ENCODE results near the gene CCIN. TPM values are rescaled to one million over a fixed set of nuclear protein-coding genes. Genes with fewer than 3 reads are reported as not detected.
A peak's percentile ranks its signal among the peaks of the same experiment; 100 is the strongest.

CCIN gene
- total RNA-seq, 1 donor from 2014 or later: not detected

GRCh38 chr9:36163786-36164170 lies 5.4 kb upstream of the CCIN start:
- Histone ChIP-seq H3K4me3 (no peak overlapping the region), H3K9me3 (no peaks in the 10 kb centered on the region), H3K4me1 (peaks cover 46% of the 10 kb centered on the region), H3K36me3 (no peaks in the 10 kb centered on the region), H3K27ac (peak overlapping the region; percentile 89), H3K27me3 (no peaks in the 10 kb centered on the region)
- TF ChIP-seq CTCF (IDR thresholded peaks at IDR 0.05) (no peak), POLR2AphosphoS5 (IDR thresholded peaks at IDR 0.05; ENCODE audit: insufficient read depth in 1 of 2, low read depth in 1 of 2) (peak in 1 of 2 donors; percentile 4), POLR2A (IDR thresholded peaks at IDR 0.05) (no peak)
- intact Hi-C loops (cut with DNase I): no loop called here
- no peak for DNase-seq (ENCODE audit: extremely low spot score in 2 of 2)

- no peak for DNase-seq (ENCODE audit: extremely low spot score in 2 of 2)
- H3K27ac ChIP-seq: peak overlapping the region; percentile 89
- no peaks in the 10 kb centered on the region for H3K9me3 ChIP-seq
- TF ChIP-seq POLR2AphosphoS5 (IDR thresholded peaks at IDR 0.05; ENCODE audit: insufficient read depth in 1 of 2, low read depth in 1 of 2): no peak
- TF ChIP-seq CTCF (IDR thresholded peaks at IDR 0.05): no peak
- TF ChIP-seq POLR2A (IDR thresholded peaks at IDR 0.05): no peak
- H3K27me3 ChIP-seq: no peaks in the 10 kb centered on the region
- intact Hi-C loops (cut with DNase I): no loop called here
- peaks cover 46% of the 10 kb centered on the region for H3K4me1 ChIP-seq
- H3K4me3 ChIP-seq: no peak overlapping the region
- H3K36me3 ChIP-seq: no peaks in the 10 kb centered on the region
Observed at GRCh38 chr9:36164372-36164771, 4.8 kb upstream of the CCIN start.

GRCh38 chr9:36164989-36165388 lies 4.2 kb upstream of the CCIN start:
- TF ChIP-seq POLR2A (IDR thresholded peaks at IDR 0.05) (no peak), POLR2AphosphoS5 (IDR thresholded peaks at IDR 0.05; ENCODE audit: insufficient read depth in 1 of 2, low read depth in 1 of 2) (no peak), CTCF (IDR thresholded peaks at IDR 0.05) (no peak)
- H3K27ac ChIP-seq: peak overlapping the region; percentile 89
- intact Hi-C loops (cut with DNase I): no loop called here

GRCh38 chr9:36165826-36166167 lies 3.4 kb upstream of the CCIN start:
- Histone ChIP-seq H3K36me3 (no peaks in the 10 kb centered on the region), H3K27ac (peak overlapping the region; percentile 89), H3K27me3 (no peaks in the 10 kb centered on the region), H3K4me1 (peaks cover 42% of the 10 kb centered on the region), H3K9me3 (no peaks in the 10 kb centered on the region), H3K4me3 (peak overlapping the region; percentile 52)
- intact Hi-C loops (cut with DNase I): loop anchor here (1.0 to 2.0 kb wide), 2 partner anchors 23 to 28 kb away; no protein-coding TSS in a partner anchor
- no peak for TF ChIP-seq CTCF (IDR thresholded peaks at IDR 0.05)
- no peak for TF ChIP-seq POLR2A (IDR thresholded peaks at IDR 0.05)
- TF ChIP-seq POLR2AphosphoS5 (IDR thresholded peaks at IDR 0.05; ENCODE audit: insufficient read depth in 1 of 2, low read depth in 1 of 2): no peak
- DNase-seq (ENCODE audit: extremely low spot score in 2 of 2): no peak

More at GRCh38 chr9:36164989-36165388, 4.2 kb upstream of the CCIN start:
- Histone ChIP-seq H3K27me3 (no peaks in the 10 kb centered on the region), H3K4me3 (no peak overlapping the region), H3K36me3 (no peaks in the 10 kb centered on the region), H3K4me1 (peaks cover 46% of the 10 kb centered on the region), H3K9me3 (no peaks in the 10 kb centered on the region)
- DNase-seq (ENCODE audit: extremely low spot score in 2 of 2): no peak

GRCh38 chr9:36166168-36166927 lies 2.8 kb upstream of the CCIN start:
- H3K4me3 ChIP-seq: peak overlapping the region; percentile 52
- peak overlapping the region; percentile 89 for H3K27ac ChIP-seq
- peaks cover 38% of the 10 kb centered on the region for H3K4me1 ChIP-seq
- H3K27me3 ChIP-seq: no peaks in the 10 kb centered on the region
- H3K36me3 ChIP-seq: no peaks in the 10 kb centered on the region
- intact Hi-C loops (cut with DNase I): loop anchor here (1.0 to 2.0 kb wide), 2 partner anchors 24 to 29 kb away; no protein-coding TSS in a partner anchor
- H3K9me3 ChIP-seq: no peaks in the 10 kb centered on the region
- DNase-seq (ENCODE audit: extremely low spot score in 2 of 2): no peak
- TF ChIP-seq CTCF (IDR thresholded peaks at IDR 0.05) (peak; percentile 71 to 91 (median 84)), POLR2AphosphoS5 (IDR thresholded peaks at IDR 0.05; ENCODE audit: insufficient read depth in 1 of 2, low read depth in 1 of 2) (peak; percentile 11 to 81), POLR2A (IDR thresholded peaks at IDR 0.05) (no peak)

Data from vagina (tissue), 2 donors.